Vagina (tissue), 2 donors: ENCODE data around the gene CCDC40. TPM values are rescaled to one million over a fixed set of nuclear protein-coding genes. Genes with fewer than 3 reads are reported as not detected.

Experiments used
- DNase-seq, 2 donors: peaks; one replicate each; pipeline ENCODE4 v3.0.0-alpha.2; 2017; ENCODE audit errors: extremely low spot score in 2 of 2
- H3K27ac ChIP-seq: fragments of 200-600 bp; sonication (generic); one replicate; pipeline ENCODE4 v1.5.1; 2019
- H3K27me3 ChIP-seq: fragments of 200-600 bp; sonication (generic); one replicate; pipeline ENCODE4 v1.5.1; 2019
- H3K36me3 ChIP-seq, 2 donors: fragments of 200-600 bp; sonication (generic); one replicate each; pipeline ENCODE4 v1.5.1; 2017 to 2019
- H3K4me1 ChIP-seq: fragments of 200-600 bp; sonication (generic); one replicate; pipeline ENCODE4 v1.5.1; 2019
- H3K4me3 ChIP-seq, 2 donors: fragments of 200-600 bp; sonication (generic); 1 replicate in 1 of 2; 2 replicates in 1 of 2; pipeline ENCODE4 v1.5.1; 2016 to 2019
- H3K9me3 ChIP-seq: fragments of 200-600 bp; sonication (generic); one replicate; pipeline ENCODE4 v1.5.1; 2019
- POLR2A ChIP-seq, 2 donors: fragments of 450-650 bp; IDR thresholded peaks; one replicate each; pipeline ENCODE4 v1.6.1; 2017; ENCODE audit warnings: antibody characterized with exemption in 2 of 2, mild to moderate bottlenecking in 2 of 2, moderate library complexity in 2 of 2
- POLR2AphosphoS5 ChIP-seq, 2 donors: sonication (generic); formaldehyde crosslinking; IDR thresholded peaks; one replicate each; pipeline ENCODE4 v1.9.0; 2017; ENCODE audit warnings: antibody characterized with exemption in 2 of 2, mild to moderate bottlenecking in 2 of 2, low read depth in 1 of 2; ENCODE audit not compliant: insufficient read depth in 1 of 2
- intact Hi-C: fragments of 100-400 bp; cut with DNase I; formaldehyde crosslinking; loops from one replicate; pipeline ENCODE4 v1.15.1; 2023
- total RNA-seq: library from RNA; depleted of rRNA; stranded (reverse); fragments of >200 nt; gene quantifications from one replicate; pipeline ENCODE4 v1.2.3, GENCODE V29; 2016
- TF ChIP-seq, protein P1 (sequence below), 3 experiments: fragments of 450-650 bp in 2 of 3; fragments of 200-600 bp in 1 of 3; sonication (generic) in 1 of 3; IDR thresholded peaks; one replicate each; pipeline ENCODE4 v1.5.1; 2017 to 2019; ENCODE audit warnings: antibody characterized with exemption in 3 of 3, mild to moderate bottlenecking in 2 of 3, moderate library complexity in 2 of 3

CCDC40 gene
- total RNA-seq: 9.3 TPM

DNA sequence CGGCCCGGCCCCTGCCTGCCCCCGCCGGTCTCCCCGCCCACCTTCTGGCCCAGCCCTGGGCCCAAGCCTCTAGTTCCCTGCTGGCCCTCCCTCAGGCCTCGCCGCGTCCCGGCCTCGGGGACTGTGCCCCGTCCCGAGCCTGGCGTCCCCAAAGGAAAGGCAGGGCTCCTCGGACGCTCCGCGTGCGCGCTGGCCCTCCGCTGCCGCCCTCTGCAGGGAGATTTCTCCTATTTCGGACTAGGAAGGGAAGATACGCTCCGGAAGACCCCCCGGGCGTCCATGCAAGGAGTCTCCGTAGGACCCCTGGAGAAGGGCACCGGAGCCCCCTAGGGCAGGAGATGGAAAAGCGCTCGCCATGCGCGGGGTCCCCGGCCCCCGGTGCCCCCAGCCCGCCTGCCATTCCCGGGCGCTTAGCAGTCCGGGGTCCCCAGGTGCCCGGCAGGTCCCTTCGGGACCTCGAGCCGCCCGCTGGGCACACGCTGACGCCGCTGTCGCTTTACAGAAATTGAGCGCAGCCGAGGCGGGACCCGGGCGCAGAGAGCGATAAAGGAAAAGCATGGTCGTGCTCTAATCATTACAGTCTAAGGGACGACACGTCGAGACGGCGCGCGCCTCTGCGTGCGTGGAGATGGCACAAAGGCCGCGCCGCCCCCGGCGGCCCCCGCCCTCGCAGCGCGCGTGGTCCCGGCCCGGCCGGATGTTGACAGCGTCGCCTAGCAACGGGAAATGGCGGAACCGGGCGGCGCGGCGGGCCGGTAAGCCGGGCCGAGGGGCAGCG, at the start of gene CCDC40:
Gene CCDC40 (plus strand): TSS at position 706 of the 778 bp plus-strand sequence. CDS start 21 bp downstream, at position 727.
- Histone ChIP-seq H3K9me3 (no peaks in the 10 kb centered on the region), H3K36me3 (no peaks in the 10 kb centered on the region), H3K27me3 (no peaks in the 10 kb centered on the region), H3K27ac (peak within 1 kb of the TSS; percentile 88), H3K4me1 (peaks cover 32% of the 10 kb centered on the region), H3K4me3 (peak within 1 kb of the TSS; percentile 71 to 86)
- no peak for DNase-seq
- intact Hi-C loops: no loop called here
- peak in 1 of 2 donors; percentile 87 for TF ChIP-seq POLR2AphosphoS5 (IDR thresholded peaks at IDR 0.05; ENCODE audit: insufficient read depth in 1 of 2, low read depth in 1 of 2)
- TF ChIP-seq POLR2A (IDR thresholded peaks at IDR 0.05): peak in 1 of 2 donors; percentile 23
- TF ChIP-seq, protein P1, sequence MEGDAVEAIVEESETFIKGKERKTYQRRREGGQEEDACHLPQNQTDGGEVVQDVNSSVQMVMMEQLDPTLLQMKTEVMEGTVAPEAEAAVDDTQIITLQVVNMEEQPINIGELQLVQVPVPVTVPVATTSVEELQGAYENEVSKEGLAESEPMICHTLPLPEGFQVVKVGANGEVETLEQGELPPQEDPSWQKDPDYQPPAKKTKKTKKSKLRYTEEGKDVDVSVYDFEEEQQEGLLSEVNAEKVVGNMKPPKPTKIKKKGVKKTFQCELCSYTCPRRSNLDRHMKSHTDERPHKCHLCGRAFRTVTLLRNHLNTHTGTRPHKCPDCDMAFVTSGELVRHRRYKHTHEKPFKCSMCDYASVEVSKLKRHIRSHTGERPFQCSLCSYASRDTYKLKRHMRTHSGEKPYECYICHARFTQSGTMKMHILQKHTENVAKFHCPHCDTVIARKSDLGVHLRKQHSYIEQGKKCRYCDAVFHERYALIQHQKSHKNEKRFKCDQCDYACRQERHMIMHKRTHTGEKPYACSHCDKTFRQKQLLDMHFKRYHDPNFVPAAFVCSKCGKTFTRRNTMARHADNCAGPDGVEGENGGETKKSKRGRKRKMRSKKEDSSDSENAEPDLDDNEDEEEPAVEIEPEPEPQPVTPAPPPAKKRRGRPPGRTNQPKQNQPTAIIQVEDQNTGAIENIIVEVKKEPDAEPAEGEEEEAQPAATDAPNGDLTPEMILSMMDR (IDR thresholded peaks at IDR 0.05): no peak

DNA sequence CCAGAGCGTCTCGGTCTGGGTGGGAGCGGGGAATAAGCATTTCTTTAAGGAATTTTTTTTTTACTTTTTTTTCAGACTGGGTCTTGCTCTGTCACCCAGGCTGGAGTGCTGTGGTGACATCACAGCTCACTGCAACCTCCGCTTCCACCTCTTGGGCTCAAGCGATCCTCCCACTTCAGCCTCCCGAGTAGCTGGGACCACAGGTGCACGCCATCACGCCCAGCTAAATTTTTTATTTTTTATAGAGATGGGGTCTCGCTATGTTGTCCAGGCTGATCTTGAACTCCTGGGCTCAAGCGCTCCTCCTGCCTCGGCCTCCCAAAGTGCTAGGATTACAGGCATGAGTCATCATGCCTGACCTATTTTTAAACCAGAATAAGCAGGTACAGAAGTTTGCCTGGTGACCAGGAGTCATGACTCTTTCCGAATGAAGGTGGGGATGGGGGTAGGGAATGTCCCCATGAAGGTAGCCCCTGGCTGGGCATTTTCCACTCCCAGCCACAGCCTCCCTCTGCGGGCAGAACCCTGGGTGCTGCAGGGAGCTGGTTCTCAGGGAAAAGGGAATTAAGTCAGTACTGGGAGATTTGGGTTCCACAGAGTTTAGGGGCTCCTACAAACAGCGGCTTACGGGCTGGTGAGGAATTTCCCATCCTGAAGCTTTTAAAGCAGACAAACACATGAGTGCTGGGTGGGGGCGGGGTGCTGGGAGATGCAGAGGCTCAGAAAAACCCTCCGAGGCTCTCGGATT, 49.1 kb upstream of the CCDC40 start:
- DNase-seq: no peak
- H3K9me3 ChIP-seq: no peaks in the 10 kb centered on the region
- H3K4me1 ChIP-seq: peaks cover 41% of the 10 kb centered on the region
- intact Hi-C loops: no loop called here
- H3K27me3 ChIP-seq: no peaks in the 10 kb centered on the region
- H3K4me3 ChIP-seq: no peak overlapping the region
- no peak for TF ChIP-seq POLR2A (IDR thresholded peaks at IDR 0.05)
- TF ChIP-seq, protein P1 (IDR thresholded peaks at IDR 0.05): no peak
- no peak for TF ChIP-seq POLR2AphosphoS5 (IDR thresholded peaks at IDR 0.05; ENCODE audit: insufficient read depth in 1 of 2, low read depth in 1 of 2)
- peak overlapping the region; percentile 73 for H3K27ac ChIP-seq
- H3K36me3 ChIP-seq: no peaks in the 10 kb centered on the region

- H3K27me3 ChIP-seq: no peaks in the 10 kb centered on the region
- H3K4me3 ChIP-seq: no peak overlapping the region
- H3K36me3 ChIP-seq: no peaks in the 10 kb centered on the region
- TF ChIP-seq, protein P1 (IDR thresholded peaks at IDR 0.05): no peak
- no peak for TF ChIP-seq POLR2A (IDR thresholded peaks at IDR 0.05)
- no peak for TF ChIP-seq POLR2AphosphoS5 (IDR thresholded peaks at IDR 0.05; ENCODE audit: insufficient read depth in 1 of 2, low read depth in 1 of 2)
- H3K9me3 ChIP-seq: no peaks in the 10 kb centered on the region
- DNase-seq: no peak
- intact Hi-C loops: no loop called here
- peak overlapping the region; percentile 73 for H3K27ac ChIP-seq
- peaks cover 46% of the 10 kb centered on the region for H3K4me1 ChIP-seq
These were observed 48.6 kb upstream of the CCDC40 start for GRCh38 chr17:79987935-79988184.

DNA sequence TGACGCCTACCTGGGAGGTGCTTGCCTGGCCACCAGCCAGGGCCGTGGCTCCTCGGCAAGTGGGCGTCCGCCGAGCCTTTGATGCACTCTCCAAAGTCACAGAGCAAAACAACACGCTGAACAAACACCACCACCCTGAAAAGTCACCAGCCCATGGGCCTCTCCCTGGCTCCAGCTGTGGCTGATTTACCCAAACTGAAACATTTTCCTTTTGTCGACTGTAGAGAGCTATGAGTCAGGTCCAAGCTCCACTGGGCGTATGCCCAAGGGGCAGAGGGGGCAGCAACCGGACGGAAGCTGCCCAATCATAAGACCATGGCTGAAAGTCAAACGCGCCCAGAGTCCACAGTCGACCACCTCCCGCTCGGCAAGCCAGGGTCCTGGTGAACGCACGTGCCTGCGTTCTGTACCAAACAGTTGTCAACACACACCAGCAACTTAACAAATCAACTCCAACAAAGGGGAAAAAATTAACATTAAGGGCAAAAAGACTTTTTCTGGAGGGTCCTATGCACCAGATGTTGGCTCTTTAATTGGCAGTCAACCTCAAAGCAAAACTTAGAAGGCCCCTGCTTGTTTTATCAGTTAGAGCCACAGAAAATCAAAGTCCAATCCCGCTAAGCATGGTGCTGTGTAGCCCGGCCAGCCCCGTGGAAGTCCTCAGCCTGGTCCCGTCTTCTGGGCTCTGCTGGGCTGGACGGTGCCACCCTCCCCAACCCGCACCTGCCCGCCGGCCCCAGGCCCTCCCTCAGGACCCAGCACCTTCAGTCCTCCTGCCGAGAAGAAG, 48.1 kb upstream of the CCDC40 start:
- Histone ChIP-seq H3K4me1 (peaks cover 51% of the 10 kb centered on the region), H3K4me3 (no peak overlapping the region), H3K9me3 (no peaks in the 10 kb centered on the region), H3K36me3 (no peaks in the 10 kb centered on the region), H3K27me3 (no peaks in the 10 kb centered on the region), H3K27ac (peak overlapping the region; percentile 73)
- intact Hi-C loops: no loop called here
- no peak for DNase-seq
- TF ChIP-seq, protein P1 (IDR thresholded peaks at IDR 0.05): no peak
- TF ChIP-seq POLR2AphosphoS5 (IDR thresholded peaks at IDR 0.05; ENCODE audit: insufficient read depth in 1 of 2, low read depth in 1 of 2): peak in 1 of 2 donors; percentile 53
